HCT116 (cell line): ENCODE data around the gene EDEM3. TPM values are rescaled to one million over a fixed set of nuclear protein-coding genes. Genes with fewer than 3 reads are reported as not detected.

ENCODE experiments used
- ATAC-seq: fragments of 200-7000 bp; cut with Tn5 transposase; 2 replicates; pipeline ENCODE4 v1.9.1; 2020; ENCODE audit warnings: mild to moderate bottlenecking, moderate library complexity
- BruUV-seq: library from RNA; stranded (reverse); fragments of 400-500 nt; replicated peaks from 2 replicates; lab custom pipeline; 2021; lab: Mats Ljungman, UMichigan
- CTCF ChIA-PET: fragments of 300-600 bp; sonication (Branson Sonifier 250); formaldehyde crosslinking; loops from one replicate; lab custom pipeline; 2021; ENCODE audit warnings: antibody characterized with exemption; lab: Charles Lee
- POLR2A ChIA-PET: fragments of 300-600, 350-600 bp; sonication (Branson Sonifier 250); formaldehyde crosslinking; loops from one replicate; lab custom pipeline; 2021; ENCODE audit warnings: antibody characterized with exemption; lab: Charles Lee
- RAD21 ChIA-PET, 2 experiments: fragments of 300-600 bp; sonication (Branson Sonifier 250); formaldehyde crosslinking; loops; one replicate each; lab custom pipeline; 2023; ENCODE audit warnings: low total read pairs in 2 of 2; ENCODE audit not compliant: uncharacterized antibody in 2 of 2, unreplicated experiment in 2 of 2, low non-redundant PET in 1 of 2; lab: Charles Lee
- DNase-seq: peaks from one replicate; pipeline ENCODE4 v3.0.0-alpha.2; 2010; ENCODE audit warnings: low read depth, low spot score
- H2AFZ ChIP-seq: fragments of 200-600 bp; shearing (Covaris generic), sonication (generic); 2 replicates; pipeline ENCODE4 v1.6.1; 2017; ENCODE audit warnings: low read depth, mixed run types, mixed read lengths, antibody characterized with exemption, low read length; ENCODE audit not compliant: poor library complexity, severe bottlenecking
- H3K27ac ChIP-seq: 2 replicates; pipeline ENCODE4 v1.5.1; 2012; ENCODE audit warnings: low read depth, low read length
- H3K27me3 ChIP-seq: fragments of 200-600 bp; sonication (generic); 2 replicates; pipeline ENCODE4 v1.6.1; 2016; ENCODE audit warnings: mixed run types, low read length, mixed read lengths; ENCODE audit not compliant: insufficient read depth
- H3K36me3 ChIP-seq, 2 experiments: fragments of 200-500 bp in 1 of 2; fragments of 200-600 bp in 1 of 2; sonication (Bioruptor generic) in 1 of 2; sonication (generic) in 1 of 2; 2 replicates each; pipeline versions ENCODE4 v1.5.1 to v1.6.1; 2014 to 2016; ENCODE audit warnings: low read length in 2 of 2, inconsistent platforms in 1 of 2, mixed read lengths in 1 of 2, mixed run types in 1 of 2; ENCODE audit not compliant: insufficient read depth in 2 of 2, control insufficient read depth in 1 of 2
- H3K4me1 ChIP-seq, 2 experiments: fragments of 200-600 bp in 1 of 2; sonication (generic) in 1 of 2; 2 replicates each; pipeline versions ENCODE4 v1.5.1 to v1.6.1; 2012 to 2017; ENCODE audit warnings: low read length in 2 of 2, inconsistent platforms in 1 of 2, mild to moderate bottlenecking in 1 of 2, mixed read lengths in 1 of 2, mixed run types in 1 of 2, moderate library complexity in 1 of 2; ENCODE audit not compliant: insufficient read depth in 2 of 2, control insufficient read depth in 1 of 2
- H3K4me2 ChIP-seq: fragments of 200-600 bp; sonication (generic); 2 replicates; pipeline ENCODE4 v1.6.1; 2017; ENCODE audit warnings: mixed run types, low read length, mixed read lengths
- H3K4me3 ChIP-seq, 2 experiments: fragments of 200-600 bp in 1 of 2; sonication (generic) in 1 of 2; replicated peaks in 1 of 2; 2 replicates each; pipeline ENCODE4 v1.5.1; 2011 to 2016; ENCODE audit warnings: low read length in 2 of 2, control low read depth in 1 of 2, low read depth in 1 of 2, mild to moderate bottlenecking in 1 of 2, mixed read lengths in 1 of 2, mixed run types in 1 of 2
- H3K79me2 ChIP-seq: fragments of 200-600 bp; sonication (generic); 2 replicates; pipeline ENCODE4 v1.6.1; 2017; ENCODE audit warnings: mild to moderate bottlenecking, mixed run types, low read length, moderate library complexity, mixed read lengths; ENCODE audit not compliant: insufficient read depth
- H3K9ac ChIP-seq: fragments of 200-600 bp; sonication (generic); 2 replicates; pipeline ENCODE4 v1.6.1; 2016; ENCODE audit warnings: low read length, mixed read lengths
- H3K9me2 ChIP-seq: fragments of 200-600 bp; sonication (generic), shearing (Covaris generic); 2 replicates; pipeline ENCODE4 v1.6.1; 2017; ENCODE audit warnings: mixed run types, mild to moderate bottlenecking, moderate library complexity; ENCODE audit not compliant: insufficient read depth
- H3K9me3 ChIP-seq, 2 experiments: fragments of 200-500 bp in 1 of 2; fragments of 200-600 bp in 1 of 2; sonication (Bioruptor generic) in 1 of 2; sonication (generic) in 1 of 2; 2 replicates each; pipeline ENCODE4 v1.6.1; 2014 to 2017; ENCODE audit warnings: low read length in 2 of 2, mixed read lengths in 2 of 2, inconsistent platforms in 1 of 2, low read depth in 1 of 2, mild to moderate bottlenecking in 1 of 2, mixed run types in 1 of 2, moderate library complexity in 1 of 2; ENCODE audit not compliant: control insufficient read depth in 1 of 2, insufficient read depth in 1 of 2
- H4K20me1 ChIP-seq: fragments of 200-600 bp; sonication (generic), shearing (Covaris generic); 2 replicates; pipeline ENCODE4 v1.6.1; 2017; ENCODE audit warnings: mixed run types, mild to moderate bottlenecking, moderate library complexity; ENCODE audit not compliant: insufficient read depth
- CEBPB ChIP-seq: IDR thresholded peaks from 2 replicates; pipeline ENCODE4 v1.6.1; 2012; ENCODE audit warnings: low read depth
- ELF1 ChIP-seq: IDR thresholded peaks from 2 replicates; pipeline ENCODE4 v1.6.1; 2012; ENCODE audit warnings: low read depth, borderline replicate concordance
- EZH2phosphoT487 ChIP-seq: fragments of 200-600 bp; IDR thresholded peaks from 2 replicates; pipeline ENCODE4 v1.6.1; 2018; ENCODE audit warnings: antibody characterized with exemption, borderline replicate concordance
- FOSL1 ChIP-seq: IDR thresholded peaks from 2 replicates; pipeline ENCODE4 v1.6.1; 2012; ENCODE audit warnings: low read depth
- JUND ChIP-seq: IDR thresholded peaks from 2 replicates; pipeline ENCODE4 v1.6.1; 2012
- MAX ChIP-seq: IDR thresholded peaks from 2 replicates; pipeline ENCODE4 v1.6.1; 2012
- SIN3A ChIP-seq: IDR thresholded peaks from 2 replicates; pipeline ENCODE4 v1.6.1; 2012; ENCODE audit warnings: low read depth
- SP1 ChIP-seq: IDR thresholded peaks from 2 replicates; pipeline ENCODE4 v1.6.1; 2012; ENCODE audit warnings: low read depth
- SRF ChIP-seq: IDR thresholded peaks from 2 replicates; pipeline ENCODE4 v1.6.1; 2012; ENCODE audit warnings: low read depth
- TCF7L2 ChIP-seq: IDR thresholded peaks from 2 replicates; pipeline ENCODE4 v1.7.0; 2011; ENCODE audit warnings: borderline replicate concordance, inconsistent platforms; ENCODE audit not compliant: insufficient read depth, insufficient read length; ENCODE audit errors: extremely low read depth
- ZBTB33 ChIP-seq: IDR thresholded peaks from 2 replicates; pipeline ENCODE4 v1.6.1; 2011; ENCODE audit warnings: mild to moderate bottlenecking, low read length, moderate library complexity; ENCODE audit not compliant: insufficient replicate concordance; ENCODE audit errors: extremely low read depth
- intact Hi-C: fragments of 100-400 bp; cut with micrococcal nuclease; formaldehyde crosslinking; loops from 2 replicates; pipeline ENCODE4 v1.10.0; 2022
- total RNA-seq: library from RNA; stranded (reverse); gene quantifications from one replicate; pipeline ENCODE4 v1.2.1, GENCODE V29; 2021; ENCODE audit not compliant: unreplicated experiment
- TF ChIP-seq, protein P1 (sequence below): IDR thresholded peaks from 2 replicates; pipeline ENCODE4 v1.6.1; 2012
- TF ChIP-seq, protein P2 (sequence below), 3 experiments: fragments of 200-600 bp in 1 of 3; sonication (generic) in 1 of 3; IDR thresholded peaks in 2 of 3; conservative IDR thresholded peaks in 1 of 3; 2 replicates each; pipeline ENCODE4 v1.5.1; 2012 to 2017; ENCODE audit warnings: low read depth in 2 of 3, low read length in 2 of 3, antibody characterized with exemption in 1 of 3, borderline replicate concordance in 1 of 3, control low read depth in 1 of 3, mild to moderate bottlenecking in 1 of 3, mixed read lengths in 1 of 3, mixed run types in 1 of 3, moderate library complexity in 1 of 3; ENCODE audit not compliant: insufficient read depth in 1 of 3

Gene EDEM3
- total RNA-seq, 1 experiment from 2014 or later, result 14.9 TPM

DNA sequence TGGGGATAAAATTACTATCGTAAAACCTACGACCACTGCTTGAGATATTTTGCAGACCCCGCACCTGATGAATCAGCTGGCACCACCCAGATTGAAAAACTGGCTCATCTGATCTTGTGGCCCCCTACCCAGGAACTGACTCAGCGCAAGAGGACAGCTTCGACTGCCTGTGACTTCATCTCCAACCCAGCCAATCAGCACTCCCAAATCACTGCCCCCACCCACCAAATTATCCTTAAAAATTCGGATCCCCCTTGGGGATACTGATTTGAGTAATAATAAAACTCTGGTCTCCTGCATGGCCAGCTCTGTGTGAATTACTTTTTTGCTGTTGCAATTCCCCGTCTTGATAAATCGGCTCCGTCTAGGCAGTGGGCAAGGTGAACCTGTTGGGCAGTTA, 81.4 kb downstream of the EDEM3 start:
- RAD21 ChIA-PET, result no interaction called here
- POLR2A ChIA-PET, result no interaction called here
- Histone ChIP-seq H3K36me3 (no peaks in the 10 kb centered on the region), H3K4me2 (no peak overlapping the region), H2AFZ (no peak overlapping the region), H3K79me2 (no peaks in the 10 kb centered on the region), H3K9ac (no peak overlapping the region), H3K9me2 (no peaks in the 10 kb centered on the region), H3K4me3 (no peak overlapping the region), H4K20me1 (no peaks in the 10 kb centered on the region), H3K27ac (no peak overlapping the region), H3K9me3 (no peaks in the 10 kb centered on the region), H3K27me3 (no peaks in the 10 kb centered on the region), H3K4me1 (no peaks in the 10 kb centered on the region)
- intact Hi-C loops, result no loop called here
- BruUV-seq, result no TSS peak
- ATAC-seq (no peak), DNase-seq (no peak)
- TF ChIP-seq MAX (no peak), ELF1 (no peak), JUND (no peak), ZBTB33 (no peak), CEBPB (no peak), SRF (no peak), TCF7L2 (no peak), FOSL1 (no peak), EZH2phosphoT487 (no peak), SIN3A (no peak), SP1 (no peak)
- TF ChIP-seq, protein P1, sequence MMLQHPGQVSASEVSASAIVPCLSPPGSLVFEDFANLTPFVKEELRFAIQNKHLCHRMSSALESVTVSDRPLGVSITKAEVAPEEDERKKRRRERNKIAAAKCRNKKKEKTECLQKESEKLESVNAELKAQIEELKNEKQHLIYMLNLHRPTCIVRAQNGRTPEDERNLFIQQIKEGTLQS, result no peak
- TF ChIP-seq, protein P2, sequence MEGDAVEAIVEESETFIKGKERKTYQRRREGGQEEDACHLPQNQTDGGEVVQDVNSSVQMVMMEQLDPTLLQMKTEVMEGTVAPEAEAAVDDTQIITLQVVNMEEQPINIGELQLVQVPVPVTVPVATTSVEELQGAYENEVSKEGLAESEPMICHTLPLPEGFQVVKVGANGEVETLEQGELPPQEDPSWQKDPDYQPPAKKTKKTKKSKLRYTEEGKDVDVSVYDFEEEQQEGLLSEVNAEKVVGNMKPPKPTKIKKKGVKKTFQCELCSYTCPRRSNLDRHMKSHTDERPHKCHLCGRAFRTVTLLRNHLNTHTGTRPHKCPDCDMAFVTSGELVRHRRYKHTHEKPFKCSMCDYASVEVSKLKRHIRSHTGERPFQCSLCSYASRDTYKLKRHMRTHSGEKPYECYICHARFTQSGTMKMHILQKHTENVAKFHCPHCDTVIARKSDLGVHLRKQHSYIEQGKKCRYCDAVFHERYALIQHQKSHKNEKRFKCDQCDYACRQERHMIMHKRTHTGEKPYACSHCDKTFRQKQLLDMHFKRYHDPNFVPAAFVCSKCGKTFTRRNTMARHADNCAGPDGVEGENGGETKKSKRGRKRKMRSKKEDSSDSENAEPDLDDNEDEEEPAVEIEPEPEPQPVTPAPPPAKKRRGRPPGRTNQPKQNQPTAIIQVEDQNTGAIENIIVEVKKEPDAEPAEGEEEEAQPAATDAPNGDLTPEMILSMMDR (IDR thresholded peaks at IDR 0.05 in 2 of 3, conservative IDR thresholded peaks at IDR 0.05 in 1 of 3; ENCODE audit: borderline replicate concordance in 1 of 3, insufficient read depth in 1 of 3, low read depth in 2 of 3, low read length in 2 of 3), result no peak
- CTCF ChIA-PET, result no interaction called here
